ENCODE data around the gene RAB34. TPM values are rescaled to one million over a fixed set of nuclear protein-coding genes. Genes with fewer than 3 reads are reported as not detected.
A peak's percentile ranks its signal among the peaks of the same experiment; 100 is the strongest.
"Not testable (repeated sequence)": the region's sequence is repeated elsewhere in the genome, so short reads cannot be mapped to it uniquely, and the experiment has no call there.

The RAB34 gene
- polyA plus RNA-seq, 3 donors: 66.7 to 93.3 (median 79.1) TPM

GRCh38 chr17:28723159-28723835 lies 5.6 kb upstream of the RAB34 start:
- H3K36me3 Mint-ChIP-seq: peaks cover 36 to 44% of the 10 kb centered on the region in 2 donors
- 91% methylated on average over 4 of the region's 6 CpGs for whole genome bisulfite sequencing (ENCODE audit: insufficient coverage)
- H3K27me3 ChIP-seq (ENCODE audit: control insufficient read depth in 2 of 2, insufficient read depth in 2 of 2, low read length in 2 of 2): no peaks in the 10 kb centered on the region
- H3K4me1 ChIP-seq (ENCODE audit: control insufficient read depth in 1 of 2, insufficient read depth in 2 of 2, low read length in 2 of 2): peaks cover 58 to 73% of the 10 kb centered on the region in 2 donors
- H3K4me2 ChIP-seq (replicated peaks; ENCODE audit: extremely low read depth, low read length, poor library complexity, severe bottlenecking): no peak overlapping the region
- H3K4me1 Mint-ChIP-seq: peaks cover 61% of the 10 kb centered on the region
- no peak for TF ChIP-seq CTCF (IDR thresholded peaks at IDR 0.05)
- peaks cover 35 to 40% of the 10 kb centered on the region in 2 donors for H3K36me3 ChIP-seq (replicated peaks in 1 of 2; ENCODE audit: control insufficient read depth in 1 of 2, insufficient read depth in 2 of 2, low read length in 2 of 2)
- H3K9me3 Mint-ChIP-seq: peaks cover 0 to 2% (median 0%) of the 10 kb centered on the region in 7 donors
- H3K27ac Mint-ChIP-seq: no peak overlapping the region
- no peak overlapping the region for H3K9ac ChIP-seq (ENCODE audit: insufficient read depth, low read length, poor library complexity, severe bottlenecking)
- H3K4me3 ChIP-seq (replicated peaks in 1 of 3; ENCODE audit: low read depth in 2 of 3, low read length in 3 of 3): no peak overlapping the region
- H3K9me3 ChIP-seq (replicated peaks in 1 of 2; ENCODE audit: control insufficient read depth in 1 of 2, insufficient read depth in 1 of 2, low read length in 2 of 2): no peaks in the 10 kb centered on the region
- no peak for DNase-seq
- intact Hi-C loops (cut with micrococcal nuclease): no loop called here
- no peak overlapping the region for H2AFZ ChIP-seq (ENCODE audit: insufficient read depth, low read depth, low read length, poor library complexity, severe bottlenecking)
- peaks cover 28% of the 10 kb centered on the region for H3K79me2 ChIP-seq (ENCODE audit: insufficient read depth, low read length)
- H3K4me3 Mint-ChIP-seq: no peak overlapping the region
- H4K20me1 ChIP-seq (ENCODE audit: insufficient read depth, low read length): peaks cover 57% of the 10 kb centered on the region
- no peak overlapping the region for H3K27ac ChIP-seq (ENCODE audit: low read depth in 1 of 2, low read length in 2 of 2)
- peaks cover 2 to 15% (median 8%) of the 10 kb centered on the region in 3 donors for H3K27me3 Mint-ChIP-seq (ENCODE audit: low read depth in 3 of 3)

- Histone ChIP-seq H3K27me3 (ENCODE audit: control insufficient read depth in 2 of 2, insufficient read depth in 2 of 2, low read length in 2 of 2) (no peaks in the 10 kb centered on the region), H3K79me2 (ENCODE audit: insufficient read depth, low read length) (peaks cover 28% of the 10 kb centered on the region), H3K27ac (ENCODE audit: low read depth in 1 of 2, low read length in 2 of 2) (no peak overlapping the region), H4K20me1 (ENCODE audit: insufficient read depth, low read length) (peaks cover 57% of the 10 kb centered on the region), H3K4me3 (replicated peaks in 1 of 3; ENCODE audit: low read depth in 2 of 3, low read length in 3 of 3) (no peak overlapping the region), H2AFZ (ENCODE audit: insufficient read depth, low read depth, low read length, poor library complexity, severe bottlenecking) (no peak overlapping the region), H3K9ac (ENCODE audit: insufficient read depth, low read length, poor library complexity, severe bottlenecking) (no peak overlapping the region), H3K9me3 (replicated peaks in 1 of 2; ENCODE audit: control insufficient read depth in 1 of 2, insufficient read depth in 1 of 2, low read length in 2 of 2) (no peaks in the 10 kb centered on the region), H3K4me2 (replicated peaks; ENCODE audit: extremely low read depth, low read length, poor library complexity, severe bottlenecking) (no peak overlapping the region), H3K4me1 (ENCODE audit: control insufficient read depth in 1 of 2, insufficient read depth in 2 of 2, low read length in 2 of 2) (peaks cover 57 to 73% of the 10 kb centered on the region in 2 donors), H3K36me3 (replicated peaks in 1 of 2; ENCODE audit: control insufficient read depth in 1 of 2, insufficient read depth in 2 of 2, low read length in 2 of 2) (peaks cover 35 to 40% of the 10 kb centered on the region in 2 donors)
- Mint-ChIP-seq H3K9me3 (peaks cover 0 to 2% (median 0%) of the 10 kb centered on the region in 7 donors), H3K36me3 (peaks cover 36 to 44% of the 10 kb centered on the region in 2 donors), H3K4me3 (no peak overlapping the region), H3K27ac (peak overlapping the region in 1 of 7 donors; percentile 57), H3K27me3 (ENCODE audit: low read depth in 3 of 3) (peaks cover 2 to 17% (median 11%) of the 10 kb centered on the region in 3 donors), H3K4me1 (peaks cover 59% of the 10 kb centered on the region)
- DNase-seq: no peak
- 91% methylated on average over 5 of the region's 7 CpGs for WGBS (ENCODE audit: insufficient coverage)
- intact Hi-C loops (cut with micrococcal nuclease): no loop called here
- no peak for TF ChIP-seq CTCF (IDR thresholded peaks at IDR 0.05)
Measured at GRCh38 chr17:28722417-28723158, 4.9 kb upstream of the RAB34 start.

- Histone ChIP-seq H3K36me3 (replicated peaks in 1 of 2; ENCODE audit: control insufficient read depth in 1 of 2, insufficient read depth in 2 of 2, low read length in 2 of 2) (peaks cover 35 to 40% of the 10 kb centered on the region in 2 donors), H3K27ac (ENCODE audit: low read depth in 1 of 2, low read length in 2 of 2) (peak overlapping the region in 1 of 2 donors; percentile 88), H3K79me2 (ENCODE audit: insufficient read depth, low read length) (peaks cover 35% of the 10 kb centered on the region), H3K4me2 (replicated peaks; ENCODE audit: extremely low read depth, low read length, poor library complexity, severe bottlenecking) (peak overlapping the region; percentile 91), H3K9ac (ENCODE audit: insufficient read depth, low read length, poor library complexity, severe bottlenecking) (peak overlapping the region; percentile 88), H3K4me1 (ENCODE audit: control insufficient read depth in 1 of 2, insufficient read depth in 2 of 2, low read length in 2 of 2) (peaks cover 56 to 72% of the 10 kb centered on the region in 2 donors), H3K4me3 (replicated peaks in 1 of 3; ENCODE audit: low read depth in 2 of 3, low read length in 3 of 3) (peak overlapping the region; percentile 69 to 95 (median 88)), H4K20me1 (ENCODE audit: insufficient read depth, low read length) (peaks cover 57% of the 10 kb centered on the region)
- DNase-seq; H3K9me3 ChIP-seq (replicated peaks in 1 of 2; ENCODE audit: control insufficient read depth in 1 of 2, insufficient read depth in 1 of 2, low read length in 2 of 2); intact Hi-C loops (cut with micrococcal nuclease); H2AFZ ChIP-seq (ENCODE audit: insufficient read depth, low read depth, low read length, poor library complexity, severe bottlenecking); H3K9me3 Mint-ChIP-seq; H3K27me3 ChIP-seq (ENCODE audit: control insufficient read depth in 2 of 2, insufficient read depth in 2 of 2, low read length in 2 of 2): not testable (repeated sequence)
- peaks cover 2 to 13% (median 8%) of the 10 kb centered on the region in 3 donors for H3K27me3 Mint-ChIP-seq (ENCODE audit: low read depth in 3 of 3)
- H3K27ac Mint-ChIP-seq: peak overlapping the region in 6 of 7 donors; percentile 91 to 98 (median 94)
- H3K4me1 Mint-ChIP-seq: peaks cover 53% of the 10 kb centered on the region
- WGBS (ENCODE audit: insufficient coverage): 44% methylated on average over 19 of the region's 19 CpGs
- peaks cover 36 to 45% of the 10 kb centered on the region in 2 donors for H3K36me3 Mint-ChIP-seq
- peak overlapping the region; percentile 92 to 95 for H3K4me3 Mint-ChIP-seq
Measured at GRCh38 chr17:28720997-28721329, 3.3 kb upstream of the RAB34 start.
